ENCODE measurements around the gene CHMP1A.

The CHMP1A gene

GRCh38 chr16:89695086-89695874 lies 37.8 kb upstream of the CHMP1A start:
- TF ChIP-seq GATA3 (IDR thresholded peaks at IDR 0.05; ENCODE audit: low read depth, low read length), result no peak
- no peak for TF ChIP-seq GATA2 (IDR thresholded peaks at IDR 0.05; ENCODE audit: low read depth, low read length)

GRCh38 chr16:89693931-89694783 lies 36.6 kb upstream of the CHMP1A start:
- no peak for TF ChIP-seq GATA2 (IDR thresholded peaks at IDR 0.05; ENCODE audit: low read depth, low read length)
- TF ChIP-seq GATA3 (IDR thresholded peaks at IDR 0.05; ENCODE audit: low read depth, low read length), result no peak

GRCh38 chr16:89693289-89693731 lies 35.8 kb upstream of the CHMP1A start:
- TF ChIP-seq GATA3 (IDR thresholded peaks at IDR 0.05; ENCODE audit: low read depth, low read length) (no peak), GATA2 (IDR thresholded peaks at IDR 0.05; ENCODE audit: low read depth, low read length) (no peak)

GRCh38 chr16:89691986-89692569 lies 34.6 kb upstream of the CHMP1A start:
- TF ChIP-seq GATA3 (IDR thresholded peaks at IDR 0.05; ENCODE audit: low read depth, low read length) (no peak), GATA2 (IDR thresholded peaks at IDR 0.05; ENCODE audit: low read depth, low read length) (no peak)

- TF ChIP-seq GATA2 (IDR thresholded peaks at IDR 0.05; ENCODE audit: low read depth, low read length), result no peak
- TF ChIP-seq GATA3 (IDR thresholded peaks at IDR 0.05; ENCODE audit: low read depth, low read length), result no peak
Observed at GRCh38 chr16:89691231-89691985, 33.9 kb upstream of the CHMP1A start.

GRCh38 chr16:89690392-89690901 lies 32.9 kb upstream of the CHMP1A start:
- TF ChIP-seq GATA3 (IDR thresholded peaks at IDR 0.05; ENCODE audit: low read depth, low read length) (no peak), GATA2 (IDR thresholded peaks at IDR 0.05; ENCODE audit: low read depth, low read length) (no peak)

- TF ChIP-seq GATA3 (IDR thresholded peaks at IDR 0.05; ENCODE audit: low read depth, low read length), result no peak
- no peak for TF ChIP-seq GATA2 (IDR thresholded peaks at IDR 0.05; ENCODE audit: low read depth, low read length)
Observed at GRCh38 chr16:89689142-89689541, 31.6 kb upstream of the CHMP1A start.

GRCh38 chr16:89688395-89688794 lies 30.9 kb upstream of the CHMP1A start:
- TF ChIP-seq GATA2 (IDR thresholded peaks at IDR 0.05; ENCODE audit: low read depth, low read length) (no peak), GATA3 (IDR thresholded peaks at IDR 0.05; ENCODE audit: low read depth, low read length) (no peak)

- TF ChIP-seq GATA2 (IDR thresholded peaks at IDR 0.05; ENCODE audit: low read depth, low read length) (no peak), GATA3 (IDR thresholded peaks at IDR 0.05; ENCODE audit: low read depth, low read length) (no peak)
Observed at GRCh38 chr16:89687092-89687940, 29.8 kb upstream of the CHMP1A start.

GRCh38 chr16:89686520-89687091 lies 29.1 kb upstream of the CHMP1A start, which contains the start of gene CDK10:
Gene CDK10, plus strand, starts transcription at chr16:89686689. Its CDS starts 22 bp downstream, at chr16:89686711.
- TF ChIP-seq GATA3 (IDR thresholded peaks at IDR 0.05; ENCODE audit: low read depth, low read length), result no peak
- TF ChIP-seq GATA2 (IDR thresholded peaks at IDR 0.05; ENCODE audit: low read depth, low read length), result no peak; the same call in 1 of the 2 replicates

- no peak for TF ChIP-seq GATA2 (IDR thresholded peaks at IDR 0.05; ENCODE audit: low read depth, low read length)
- no peak for TF ChIP-seq GATA3 (IDR thresholded peaks at IDR 0.05; ENCODE audit: low read depth, low read length)
Observed at GRCh38 chr16:89685916-89686315, 28.4 kb upstream of the CHMP1A start.

GRCh38 chr16:89678258-89678657 lies 20.8 kb upstream of the CHMP1A start:
- TF ChIP-seq GATA2 (IDR thresholded peaks at IDR 0.05; ENCODE audit: low read depth, low read length) (no peak), GATA3 (IDR thresholded peaks at IDR 0.05; ENCODE audit: low read depth, low read length) (no peak)
